HCT116 (cell line): Measurements from ENCODE around the gene SLC7A5. TPM values are rescaled to one million over a fixed set of nuclear protein-coding genes. Genes with fewer than 3 reads are reported as not detected.

ENCODE experiments used
- ATAC-seq: fragments of 200-7000 bp; cut with Tn5 transposase; 2 replicates; pipeline ENCODE4 v1.9.1; 2020; ENCODE audit warnings: mild to moderate bottlenecking, moderate library complexity
- BruUV-seq: library from RNA; stranded (reverse); fragments of 400-500 nt; replicated peaks from 2 replicates; lab custom pipeline; 2021; lab: Mats Ljungman, UMichigan
- CTCF ChIA-PET: fragments of 300-600 bp; sonication (Branson Sonifier 250); formaldehyde crosslinking; loops from one replicate; lab custom pipeline; 2021; ENCODE audit warnings: antibody characterized with exemption; lab: Charles Lee
- POLR2A ChIA-PET: fragments of 300-600, 350-600 bp; sonication (Branson Sonifier 250); formaldehyde crosslinking; loops from one replicate; lab custom pipeline; 2021; ENCODE audit warnings: antibody characterized with exemption; lab: Charles Lee
- RAD21 ChIA-PET, 2 experiments: fragments of 300-600 bp; sonication (Branson Sonifier 250); formaldehyde crosslinking; loops; one replicate each; lab custom pipeline; 2023; ENCODE audit warnings: low total read pairs in 2 of 2; ENCODE audit not compliant: uncharacterized antibody in 2 of 2, unreplicated experiment in 2 of 2, low non-redundant PET in 1 of 2; lab: Charles Lee
- DNase-seq: peaks from one replicate; pipeline ENCODE4 v3.0.0-alpha.2; 2010; ENCODE audit warnings: low read depth, low spot score
- H2AFZ ChIP-seq: fragments of 200-600 bp; shearing (Covaris generic), sonication (generic); 2 replicates; pipeline ENCODE4 v1.6.1; 2017; ENCODE audit warnings: low read depth, mixed run types, mixed read lengths, antibody characterized with exemption, low read length; ENCODE audit not compliant: poor library complexity, severe bottlenecking
- H3K27ac ChIP-seq: 2 replicates; pipeline ENCODE4 v1.5.1; 2012; ENCODE audit warnings: low read depth, low read length
- H3K27me3 ChIP-seq: fragments of 200-600 bp; sonication (generic); 2 replicates; pipeline ENCODE4 v1.6.1; 2016; ENCODE audit warnings: mixed run types, low read length, mixed read lengths; ENCODE audit not compliant: insufficient read depth
- H3K36me3 ChIP-seq, 2 experiments: fragments of 200-500 bp in 1 of 2; fragments of 200-600 bp in 1 of 2; sonication (Bioruptor generic) in 1 of 2; sonication (generic) in 1 of 2; 2 replicates each; pipeline versions ENCODE4 v1.5.1 to v1.6.1; 2014 to 2016; ENCODE audit warnings: low read length in 2 of 2, inconsistent platforms in 1 of 2, mixed read lengths in 1 of 2, mixed run types in 1 of 2; ENCODE audit not compliant: insufficient read depth in 2 of 2, control insufficient read depth in 1 of 2
- H3K4me1 ChIP-seq, 2 experiments: fragments of 200-600 bp in 1 of 2; sonication (generic) in 1 of 2; 2 replicates each; pipeline versions ENCODE4 v1.5.1 to v1.6.1; 2012 to 2017; ENCODE audit warnings: low read length in 2 of 2, inconsistent platforms in 1 of 2, mild to moderate bottlenecking in 1 of 2, mixed read lengths in 1 of 2, mixed run types in 1 of 2, moderate library complexity in 1 of 2; ENCODE audit not compliant: insufficient read depth in 2 of 2, control insufficient read depth in 1 of 2
- H3K4me2 ChIP-seq: fragments of 200-600 bp; sonication (generic); 2 replicates; pipeline ENCODE4 v1.6.1; 2017; ENCODE audit warnings: mixed run types, low read length, mixed read lengths
- H3K4me3 ChIP-seq, 2 experiments: fragments of 200-600 bp in 1 of 2; sonication (generic) in 1 of 2; replicated peaks in 1 of 2; 2 replicates each; pipeline ENCODE4 v1.5.1; 2011 to 2016; ENCODE audit warnings: low read length in 2 of 2, control low read depth in 1 of 2, low read depth in 1 of 2, mild to moderate bottlenecking in 1 of 2, mixed read lengths in 1 of 2, mixed run types in 1 of 2
- H3K79me2 ChIP-seq: fragments of 200-600 bp; sonication (generic); 2 replicates; pipeline ENCODE4 v1.6.1; 2017; ENCODE audit warnings: mild to moderate bottlenecking, mixed run types, low read length, moderate library complexity, mixed read lengths; ENCODE audit not compliant: insufficient read depth
- H3K9ac ChIP-seq: fragments of 200-600 bp; sonication (generic); 2 replicates; pipeline ENCODE4 v1.6.1; 2016; ENCODE audit warnings: low read length, mixed read lengths
- H3K9me2 ChIP-seq: fragments of 200-600 bp; sonication (generic), shearing (Covaris generic); 2 replicates; pipeline ENCODE4 v1.6.1; 2017; ENCODE audit warnings: mixed run types, mild to moderate bottlenecking, moderate library complexity; ENCODE audit not compliant: insufficient read depth
- H3K9me3 ChIP-seq, 2 experiments: fragments of 200-500 bp in 1 of 2; fragments of 200-600 bp in 1 of 2; sonication (Bioruptor generic) in 1 of 2; sonication (generic) in 1 of 2; 2 replicates each; pipeline ENCODE4 v1.6.1; 2014 to 2017; ENCODE audit warnings: low read length in 2 of 2, mixed read lengths in 2 of 2, inconsistent platforms in 1 of 2, low read depth in 1 of 2, mild to moderate bottlenecking in 1 of 2, mixed run types in 1 of 2, moderate library complexity in 1 of 2; ENCODE audit not compliant: control insufficient read depth in 1 of 2, insufficient read depth in 1 of 2
- H4K20me1 ChIP-seq: fragments of 200-600 bp; sonication (generic), shearing (Covaris generic); 2 replicates; pipeline ENCODE4 v1.6.1; 2017; ENCODE audit warnings: mixed run types, mild to moderate bottlenecking, moderate library complexity; ENCODE audit not compliant: insufficient read depth
- ATF3 ChIP-seq: IDR thresholded peaks from 2 replicates; pipeline ENCODE4 v1.6.1; 2012
- ELF1 ChIP-seq: IDR thresholded peaks from 2 replicates; pipeline ENCODE4 v1.6.1; 2012; ENCODE audit warnings: low read depth, borderline replicate concordance
- EZH2phosphoT487 ChIP-seq: fragments of 200-600 bp; IDR thresholded peaks from 2 replicates; pipeline ENCODE4 v1.6.1; 2018; ENCODE audit warnings: antibody characterized with exemption, borderline replicate concordance
- FOSL1 ChIP-seq: IDR thresholded peaks from 2 replicates; pipeline ENCODE4 v1.6.1; 2012; ENCODE audit warnings: low read depth
- JUND ChIP-seq: IDR thresholded peaks from 2 replicates; pipeline ENCODE4 v1.6.1; 2012
- POLR2A ChIP-seq: IDR thresholded peaks from 2 replicates; pipeline ENCODE4 v1.7.0; 2011; ENCODE audit warnings: borderline replicate concordance; ENCODE audit not compliant: insufficient read depth, insufficient read length; ENCODE audit errors: extremely low read depth
- POLR2AphosphoS5 ChIP-seq: IDR thresholded peaks from 2 replicates; pipeline ENCODE4 v1.6.1; 2011; ENCODE audit warnings: mild to moderate bottlenecking, low read depth, low read length, moderate library complexity
- RAD21 ChIP-seq: IDR thresholded peaks from 2 replicates; pipeline ENCODE4 v1.6.1; 2012; ENCODE audit warnings: low read depth, mild to moderate bottlenecking
- SIN3A ChIP-seq: IDR thresholded peaks from 2 replicates; pipeline ENCODE4 v1.6.1; 2012; ENCODE audit warnings: low read depth
- SRF ChIP-seq: IDR thresholded peaks from 2 replicates; pipeline ENCODE4 v1.6.1; 2012; ENCODE audit warnings: low read depth
- YY1 ChIP-seq: IDR thresholded peaks from 2 replicates; pipeline ENCODE4 v1.6.1; 2011; ENCODE audit warnings: low read length, low read depth, moderate library complexity, mild to moderate bottlenecking; ENCODE audit not compliant: insufficient replicate concordance; ENCODE audit errors: extremely low read depth
- ZBTB33 ChIP-seq: IDR thresholded peaks from 2 replicates; pipeline ENCODE4 v1.6.1; 2011; ENCODE audit warnings: mild to moderate bottlenecking, low read length, moderate library complexity; ENCODE audit not compliant: insufficient replicate concordance; ENCODE audit errors: extremely low read depth
- ZNF274 ChIP-seq: fragments of 200-500 bp; sonication (Bioruptor generic); IDR thresholded peaks from 2 replicates; pipeline ENCODE4 v1.6.1; 2014; ENCODE audit warnings: mild to moderate bottlenecking, low read depth, low read length, inconsistent platforms
- intact Hi-C: fragments of 100-400 bp; cut with micrococcal nuclease; formaldehyde crosslinking; loops from 2 replicates; pipeline ENCODE4 v1.10.0; 2022
- total RNA-seq: library from RNA; stranded (reverse); gene quantifications from one replicate; pipeline ENCODE4 v1.2.1, GENCODE V29; 2021; ENCODE audit not compliant: unreplicated experiment
- TF ChIP-seq, protein P1 (sequence below), 3 experiments: fragments of 200-600 bp in 1 of 3; sonication (generic) in 1 of 3; IDR thresholded peaks in 2 of 3; conservative IDR thresholded peaks in 1 of 3; 2 replicates each; pipeline ENCODE4 v1.5.1; 2012 to 2017; ENCODE audit warnings: low read depth in 2 of 3, low read length in 2 of 3, antibody characterized with exemption in 1 of 3, borderline replicate concordance in 1 of 3, control low read depth in 1 of 3, mild to moderate bottlenecking in 1 of 3, mixed read lengths in 1 of 3, mixed run types in 1 of 3, moderate library complexity in 1 of 3; ENCODE audit not compliant: insufficient read depth in 1 of 3

The SLC7A5 gene
- total RNA-seq, 1 experiment from 2014 or later: 482 TPM

DNA sequence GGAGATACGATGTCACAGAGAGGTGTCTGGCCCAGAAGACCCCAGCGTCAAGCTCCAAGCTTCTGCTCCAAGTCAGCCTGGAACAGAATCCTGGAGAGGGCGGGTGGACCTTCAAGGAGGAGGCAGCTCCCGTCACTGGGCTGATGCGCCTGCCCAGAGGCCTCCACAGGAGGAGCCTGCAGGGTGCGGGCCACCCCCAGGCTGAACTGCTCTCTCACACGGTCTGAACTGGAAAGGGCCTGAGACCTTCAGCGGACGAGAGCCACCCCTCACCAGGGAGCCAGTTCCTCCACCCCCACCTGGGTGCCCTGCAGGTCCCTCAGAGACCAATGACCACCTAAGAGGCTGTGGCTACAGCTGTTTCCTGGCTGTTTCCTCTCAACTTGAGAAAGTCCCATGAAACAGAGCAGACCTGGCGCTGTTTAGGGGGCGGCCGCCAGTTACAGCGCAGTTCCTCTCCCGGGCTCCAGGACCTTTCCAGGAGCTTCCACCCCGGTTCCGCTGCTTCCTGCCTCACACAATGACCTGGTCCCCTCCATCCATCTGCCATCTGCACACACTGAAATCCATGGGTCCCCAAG, 67.5 kb downstream of the SLC7A5 start:
- ChIA-PET POLR2A (no interaction called here), CTCF (no interaction called here)
- no peaks in the 10 kb centered on the region for H3K79me2 ChIP-seq
- intact Hi-C loops: no loop called here
- H3K4me3 ChIP-seq: no peak overlapping the region
- H3K9ac ChIP-seq: no peak overlapping the region
- no TSS peak for BruUV-seq
- no peak overlapping the region for H3K27ac ChIP-seq
- no peak for DNase-seq
- H2AFZ ChIP-seq: no peak overlapping the region
- no peaks in the 10 kb centered on the region for H3K9me3 ChIP-seq
- H3K27me3 ChIP-seq: no peaks in the 10 kb centered on the region
- no peak for ATAC-seq
- no peaks in the 10 kb centered on the region for H4K20me1 ChIP-seq
- H3K4me2 ChIP-seq: no peak overlapping the region
- H3K4me1 ChIP-seq: peaks cover 12% of the 10 kb centered on the region in 2 experiments
- TF ChIP-seq YY1 (no peak), ZBTB33 (no peak), SRF (no peak), EZH2phosphoT487 (no peak), FOSL1 (no peak), JUND (no peak), POLR2A (no peak), SIN3A (no peak), ELF1 (no peak), RAD21 (no peak), ZNF274 (no peak), ATF3 (no peak), POLR2AphosphoS5 (no peak)
- TF ChIP-seq, protein P1, sequence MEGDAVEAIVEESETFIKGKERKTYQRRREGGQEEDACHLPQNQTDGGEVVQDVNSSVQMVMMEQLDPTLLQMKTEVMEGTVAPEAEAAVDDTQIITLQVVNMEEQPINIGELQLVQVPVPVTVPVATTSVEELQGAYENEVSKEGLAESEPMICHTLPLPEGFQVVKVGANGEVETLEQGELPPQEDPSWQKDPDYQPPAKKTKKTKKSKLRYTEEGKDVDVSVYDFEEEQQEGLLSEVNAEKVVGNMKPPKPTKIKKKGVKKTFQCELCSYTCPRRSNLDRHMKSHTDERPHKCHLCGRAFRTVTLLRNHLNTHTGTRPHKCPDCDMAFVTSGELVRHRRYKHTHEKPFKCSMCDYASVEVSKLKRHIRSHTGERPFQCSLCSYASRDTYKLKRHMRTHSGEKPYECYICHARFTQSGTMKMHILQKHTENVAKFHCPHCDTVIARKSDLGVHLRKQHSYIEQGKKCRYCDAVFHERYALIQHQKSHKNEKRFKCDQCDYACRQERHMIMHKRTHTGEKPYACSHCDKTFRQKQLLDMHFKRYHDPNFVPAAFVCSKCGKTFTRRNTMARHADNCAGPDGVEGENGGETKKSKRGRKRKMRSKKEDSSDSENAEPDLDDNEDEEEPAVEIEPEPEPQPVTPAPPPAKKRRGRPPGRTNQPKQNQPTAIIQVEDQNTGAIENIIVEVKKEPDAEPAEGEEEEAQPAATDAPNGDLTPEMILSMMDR (IDR thresholded peaks at IDR 0.05 in 2 of 3, conservative IDR thresholded peaks at IDR 0.05 in 1 of 3; ENCODE audit: borderline replicate concordance in 1 of 3, insufficient read depth in 1 of 3, low read depth in 2 of 3, low read length in 2 of 3): no peak
- TF ChIP-seq, all 23 proteins: peak for 0
- no peaks in the 10 kb centered on the region for H3K36me3 ChIP-seq
- RAD21 ChIA-PET: interaction anchor here (0.6 to 0.7 kb wide), 2 partner anchors 14 to 34 kb away, joined by 3 read pairs; no protein-coding TSS in a partner anchor
- no peaks in the 10 kb centered on the region for H3K9me2 ChIP-seq
